Ishikawa (cell line): ENCODE results near the gene BPIFB3.

Source experiments
- CEBPB ChIP-seq: IDR thresholded peaks from 2 replicates; pipeline ENCODE4 v1.6.1; 2012
- CREB1 ChIP-seq: IDR thresholded peaks from 2 replicates; pipeline ENCODE4 v1.6.1; 2012; ENCODE audit warnings: low read depth
- EGR1 ChIP-seq: IDR thresholded peaks from 2 replicates; pipeline ENCODE4 v1.6.1; 2012
- EP300 ChIP-seq: IDR thresholded peaks from 2 replicates; pipeline ENCODE4 v1.6.1; 2012; ENCODE audit warnings: borderline replicate concordance
- FOXM1 ChIP-seq: IDR thresholded peaks from 2 replicates; pipeline ENCODE4 v1.6.1; 2012; ENCODE audit warnings: low read depth, borderline replicate concordance
- MAX ChIP-seq: IDR thresholded peaks from 2 replicates; pipeline ENCODE4 v1.6.1; 2012
- NFIC ChIP-seq: IDR thresholded peaks from 2 replicates; pipeline ENCODE4 v1.6.1; 2012
- RAD21 ChIP-seq: IDR thresholded peaks from 2 replicates; pipeline ENCODE4 v1.6.1; 2012; ENCODE audit warnings: low read depth
- REST ChIP-seq: IDR thresholded peaks from 2 replicates; pipeline ENCODE4 v1.6.1; 2012; ENCODE audit warnings: low read depth, mild to moderate bottlenecking
- TAF1 ChIP-seq: IDR thresholded peaks from 2 replicates; pipeline ENCODE4 v1.6.1; 2012; ENCODE audit warnings: low read depth, mild to moderate bottlenecking
- TCF12 ChIP-seq: IDR thresholded peaks from 2 replicates; pipeline ENCODE4 v1.6.1; 2012; ENCODE audit warnings: low read depth
- TEAD4 ChIP-seq: IDR thresholded peaks from 2 replicates; pipeline ENCODE4 v1.6.1; 2012
- YY1 ChIP-seq: IDR thresholded peaks from 2 replicates; pipeline ENCODE4 v1.6.1; 2012; ENCODE audit warnings: low read depth
- ZBTB7A ChIP-seq: IDR thresholded peaks from 2 replicates; pipeline ENCODE4 v1.6.1; 2012; ENCODE audit warnings: low read depth
- TF ChIP-seq, protein P1 (sequence below): IDR thresholded peaks from 2 replicates; pipeline ENCODE4 v1.6.1; 2012

Gene BPIFB3

GRCh38 chr20:33043731-33044181 lies 9.9 kb upstream of the BPIFB3 start:
- TF ChIP-seq RAD21 (no peak), YY1 (no peak), MAX (no peak), TAF1 (no peak), CREB1 (no peak), NFIC (no peak), ZBTB7A (no peak), EP300 (no peak), FOXM1 (no peak), CEBPB (no peak), EGR1 (no peak), TCF12 (no peak), TEAD4 (no peak), REST (no peak)
- TF ChIP-seq, protein P1, sequence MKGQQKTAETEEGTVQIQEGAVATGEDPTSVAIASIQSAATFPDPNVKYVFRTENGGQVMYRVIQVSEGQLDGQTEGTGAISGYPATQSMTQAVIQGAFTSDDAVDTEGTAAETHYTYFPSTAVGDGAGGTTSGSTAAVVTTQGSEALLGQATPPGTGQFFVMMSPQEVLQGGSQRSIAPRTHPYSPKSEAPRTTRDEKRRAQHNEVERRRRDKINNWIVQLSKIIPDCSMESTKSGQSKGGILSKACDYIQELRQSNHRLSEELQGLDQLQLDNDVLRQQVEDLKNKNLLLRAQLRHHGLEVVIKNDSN, result no peak

- no peak for TF ChIP-seq REST
- TF ChIP-seq, protein P1, result no peak
- no peak for TF ChIP-seq MAX
- TF ChIP-seq ZBTB7A, result no peak
Observed at GRCh38 chr20:33046412-33046811, 7.3 kb upstream of the BPIFB3 start.

DNA sequence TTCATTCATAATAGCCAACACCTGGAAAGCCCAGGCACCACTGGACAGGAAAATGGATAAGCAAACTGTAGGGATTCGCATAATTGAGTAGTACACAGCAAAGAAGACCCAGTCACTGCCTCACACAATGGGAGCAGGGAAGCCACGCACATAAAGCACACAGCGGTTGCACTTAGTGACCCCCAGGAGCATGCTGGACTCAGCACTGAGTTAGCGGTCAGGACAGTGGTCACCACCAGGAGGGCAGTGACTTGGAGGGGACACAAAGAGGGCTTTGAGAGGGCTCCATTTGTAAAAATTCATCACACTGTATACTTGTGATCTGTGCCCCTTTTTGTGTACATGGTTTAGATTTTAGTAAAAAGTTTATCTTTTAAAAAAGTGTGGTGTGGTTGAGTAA lies 2.4 kb upstream of the BPIFB3 start:
- no peak for TF ChIP-seq EP300
- no peak for TF ChIP-seq REST
- no peak for TF ChIP-seq NFIC
- TF ChIP-seq TCF12, result no peak
- TF ChIP-seq TAF1, result no peak
- TF ChIP-seq TEAD4, result no peak
- no peak for TF ChIP-seq ZBTB7A
- TF ChIP-seq, protein P1, result no peak
- TF ChIP-seq CEBPB, result no peak
- no peak for TF ChIP-seq RAD21
- TF ChIP-seq EGR1, result no peak
- no peak for TF ChIP-seq YY1
- no peak for TF ChIP-seq MAX
- no peak for TF ChIP-seq FOXM1
- no peak for TF ChIP-seq CREB1

DNA sequence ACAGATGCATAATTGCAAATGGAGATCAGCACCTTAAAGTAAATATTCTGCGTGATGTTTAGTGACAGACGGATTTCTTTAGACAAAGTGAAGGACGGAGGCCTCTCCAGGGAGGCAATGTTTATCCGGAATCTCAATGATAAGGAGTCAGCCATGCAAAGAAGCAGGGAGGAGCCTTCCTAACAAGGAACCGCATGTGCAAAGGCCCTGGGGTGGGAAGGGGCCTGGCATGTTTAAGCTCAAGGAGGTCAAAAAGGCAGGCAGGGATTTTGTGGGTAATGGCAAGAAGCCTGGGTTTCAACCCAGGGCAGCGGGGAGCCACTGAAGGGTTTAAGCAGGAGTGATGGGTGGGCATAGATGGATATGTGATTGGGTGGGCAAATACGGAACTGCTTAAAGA lies 678 bp downstream of the BPIFB3 start:
- TF ChIP-seq YY1 (no peak), TEAD4 (no peak), RAD21 (no peak), ZBTB7A (no peak), NFIC (no peak), FOXM1 (no peak), MAX (no peak), TCF12 (no peak), CREB1 (no peak), REST (no peak), EGR1 (no peak), EP300 (no peak), CEBPB (no peak), TAF1 (no peak)
- TF ChIP-seq, protein P1, result no peak
